GM12891 (cell line): Measurements from ENCODE around the gene RABL6.
A peak's percentile ranks its signal among the peaks of the same experiment; 100 is the strongest.
"Not testable (repeated sequence)": the region's sequence is repeated elsewhere in the genome, so short reads cannot be mapped to it uniquely, and the experiment has no call there.

Source experiments
- DNase-seq: peaks from one replicate; pipeline ENCODE4 v3.0.0; 2011; ENCODE audit warnings: low spot score; ENCODE audit not compliant: insufficient read length
- FAIRE-seq: peaks from 2 replicates; lab custom pipeline; 2011; peaks lifted over from hg19 to GRCh38; lab: Jason Lieb, UNC
- PAX5 ChIP-seq: IDR thresholded peaks from 2 replicates; pipeline ENCODE4 v1.6.1; 2011; ENCODE audit warnings: low read length, moderate library complexity, mild to moderate bottlenecking; ENCODE audit not compliant: insufficient read depth, severe bottlenecking
- POLR2A ChIP-seq: IDR thresholded peaks from 2 replicates; pipeline ENCODE4 v1.6.1; 2011; ENCODE audit warnings: low read depth, low read length, control low read depth
- POLR2AphosphoS5 ChIP-seq: IDR thresholded peaks from 2 replicates; pipeline ENCODE4 v1.6.1; 2011; ENCODE audit warnings: low read depth, low read length, control low read depth
- POU2F2 ChIP-seq: IDR thresholded peaks from 2 replicates; pipeline ENCODE4 v1.6.1; 2011; ENCODE audit warnings: low read depth, mild to moderate bottlenecking, control low read depth, low read length, moderate library complexity
- SPI1 ChIP-seq: IDR thresholded peaks from 2 replicates; pipeline ENCODE4 v1.6.1; 2011; ENCODE audit warnings: low read depth, low read length, control low read depth
- TAF1 ChIP-seq: IDR thresholded peaks from 2 replicates; pipeline ENCODE4 v1.6.1; 2011; ENCODE audit warnings: low read depth, low read length, control low read depth

RABL6 gene

DNA sequence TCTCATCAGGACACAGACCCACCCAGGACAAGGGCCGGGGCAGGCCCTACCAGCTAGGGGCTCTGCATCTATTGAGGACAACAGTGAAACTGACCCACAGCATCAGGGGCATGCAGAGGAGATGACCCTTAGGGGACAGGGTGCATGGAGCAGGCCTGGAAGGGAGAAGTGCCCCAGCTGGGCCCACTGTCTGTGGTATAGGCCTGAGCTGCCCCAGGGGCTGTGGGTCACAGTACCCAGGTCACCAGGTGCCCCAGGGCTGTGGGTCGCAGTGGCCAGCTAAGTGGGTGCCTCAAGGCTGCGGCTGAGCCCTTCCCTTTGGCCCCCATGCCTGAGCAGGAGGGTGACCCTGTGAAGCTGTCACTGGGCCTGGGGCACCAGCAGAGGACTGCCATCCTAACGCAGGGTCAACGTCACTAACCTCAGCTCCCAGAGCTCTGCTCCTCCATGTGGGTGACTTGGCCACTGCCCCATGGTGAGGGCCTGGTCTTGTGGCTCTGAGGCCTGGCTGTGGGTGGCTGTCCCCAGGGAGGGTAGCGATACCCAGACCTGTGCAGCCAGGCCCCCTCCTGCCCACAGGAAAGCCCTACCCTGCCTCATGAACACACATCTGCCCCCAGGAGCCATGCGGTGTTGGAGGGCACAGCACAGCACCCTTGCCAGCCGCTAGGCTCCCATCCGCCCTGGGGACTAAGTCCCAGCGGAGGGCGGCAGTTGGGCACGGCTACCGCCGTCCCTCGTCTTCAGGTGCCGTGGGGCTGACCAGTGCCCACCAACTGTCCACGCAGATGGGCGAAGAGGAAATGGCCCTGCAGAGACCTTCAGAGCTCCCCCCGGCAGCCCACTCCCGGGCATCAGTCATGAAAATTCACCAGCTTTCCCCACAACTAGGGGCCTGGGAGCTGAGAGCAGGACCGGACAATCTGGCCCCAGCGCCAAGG, 53.5 kb downstream of the RABL6 start:
- TF ChIP-seq POLR2A, result no peak
- peak; percentile 18; the same call in 1 of the 2 replicates for TF ChIP-seq POLR2AphosphoS5
- TF ChIP-seq PAX5, result no peak
- no peak for TF ChIP-seq SPI1
- TF ChIP-seq POU2F2, result 0 out of 2 replicates have a peak, but pooled peaks have one; percentile 26
- FAIRE-seq (no peak), DNase-seq (no peak)

- FAIRE-seq (no peak), DNase-seq (no peak)
- no peak for TF ChIP-seq POU2F2
- no peak for TF ChIP-seq PAX5
- TF ChIP-seq POLR2AphosphoS5, result no peak
- TF ChIP-seq TAF1, result no peak
- TF ChIP-seq SPI1, result no peak
- no peak for TF ChIP-seq POLR2A
These were observed 54.2 kb downstream of the RABL6 start for GRCh38 chr9:136861874-136862457.

- TF ChIP-seq POU2F2 (no peak), POLR2AphosphoS5 (no peak), POLR2A (no peak), TAF1 (no peak), SPI1 (no peak), PAX5 (no peak)
- FAIRE-seq (no peak), DNase-seq (no peak)
These were observed 55.3 kb downstream of the RABL6 start for GRCh38 chr9:136862849-136863622.

GRCh38 chr9:136863623-136864273, 56.0 kb downstream of the RABL6 start:
- DNase-seq, result no peak
- TF ChIP-seq POU2F2 (no peak), POLR2AphosphoS5 (no peak), POLR2A (no peak), TAF1 (no peak), PAX5 (no peak), SPI1 (no peak)
- no peak for FAIRE-seq

DNA sequence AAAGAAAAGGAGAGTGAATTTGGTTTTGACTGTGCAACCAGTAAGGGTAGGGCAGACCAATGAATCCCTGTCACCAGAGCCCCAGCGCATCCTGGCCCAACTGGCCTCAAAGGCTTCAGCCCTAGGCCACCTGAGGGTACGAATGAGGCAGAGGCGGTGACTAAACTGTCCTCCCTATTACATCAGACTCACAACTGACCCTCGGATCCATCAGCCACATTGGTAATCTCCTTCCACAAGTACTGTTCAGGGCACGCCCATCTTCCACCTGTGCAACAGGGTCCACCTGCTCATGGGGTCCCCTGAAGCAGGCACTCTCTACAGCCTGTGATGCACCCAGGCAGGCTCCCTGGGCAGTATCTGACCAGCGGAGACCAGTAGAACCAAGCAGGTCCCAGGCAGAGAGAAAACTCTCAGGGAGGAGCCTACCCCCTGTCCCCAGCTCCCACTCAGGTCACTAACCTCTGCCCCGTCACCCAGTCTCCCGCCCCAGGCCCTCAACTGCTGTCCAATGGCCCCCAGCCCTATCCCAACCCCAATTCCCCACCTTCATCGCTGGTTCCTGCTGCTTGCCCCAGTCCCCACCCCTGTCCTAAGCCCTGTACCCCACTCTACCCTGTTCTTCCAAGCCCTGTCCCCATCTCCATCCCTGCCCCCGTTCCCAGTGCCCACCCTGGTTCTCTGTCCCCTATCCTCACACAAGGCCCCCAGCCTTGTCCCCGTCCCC, 57.5 kb downstream of the RABL6 start:
- no peak for DNase-seq
- TF ChIP-seq POU2F2, result no peak
- TF ChIP-seq TAF1, result no peak
- no peak for FAIRE-seq

DNA sequence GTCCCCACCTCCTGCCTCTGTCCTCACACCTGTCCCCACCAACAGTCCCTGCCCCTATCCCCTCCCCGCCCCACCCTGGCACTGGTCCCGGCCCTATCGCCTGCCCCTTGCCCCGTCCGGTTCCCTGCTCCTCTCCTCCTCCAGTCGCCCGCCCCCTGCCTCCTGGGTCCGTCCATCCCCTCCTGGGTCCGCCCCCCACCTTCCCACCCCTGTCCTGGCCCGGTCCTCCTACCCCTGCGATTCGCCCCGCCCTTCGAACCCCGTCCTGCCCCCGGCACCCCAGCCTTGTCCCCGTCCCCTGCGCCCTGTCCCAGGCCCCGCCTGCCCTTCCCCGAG, 58.0 kb downstream of the RABL6 start:
- FAIRE-seq, result no peak
- TF ChIP-seq POLR2AphosphoS5, result no peak
- TF ChIP-seq PAX5, result no peak
- no peak for TF ChIP-seq POU2F2
- TF ChIP-seq SPI1, result no peak
- TF ChIP-seq POLR2A, result no peak
- TF ChIP-seq TAF1, result no peak
- DNase-seq, result peak; percentile 48

GRCh38 chr9:136866898-136867421, 59.2 kb downstream of the RABL6 start:
- FAIRE-seq, DNase-seq: not testable (repeated sequence)

DNA sequence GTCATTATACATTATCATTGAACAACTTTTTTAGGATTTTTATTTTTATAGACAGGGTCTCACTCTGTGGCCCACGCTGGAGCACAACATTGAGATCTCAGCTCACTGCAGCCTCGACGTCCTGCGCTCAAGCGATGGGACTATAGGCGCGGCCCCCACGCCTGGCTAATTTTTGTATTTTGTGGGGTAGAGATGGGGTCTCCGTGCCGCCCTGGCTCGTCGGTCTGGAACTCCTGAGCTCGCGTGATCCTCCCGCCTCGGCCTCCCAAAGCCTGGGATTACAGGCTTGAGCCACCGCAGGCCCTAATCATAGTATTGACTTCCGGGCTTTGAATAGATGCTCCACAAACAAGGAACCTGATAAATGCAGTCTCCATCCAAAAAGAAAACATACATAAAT, 59.7 kb downstream of the RABL6 start:
- TF ChIP-seq POU2F2 (no peak), TAF1 (no peak), POLR2AphosphoS5 (no peak), POLR2A (no peak), SPI1 (no peak), PAX5 (no peak)
- no peak for FAIRE-seq
- no peak for DNase-seq

DNA sequence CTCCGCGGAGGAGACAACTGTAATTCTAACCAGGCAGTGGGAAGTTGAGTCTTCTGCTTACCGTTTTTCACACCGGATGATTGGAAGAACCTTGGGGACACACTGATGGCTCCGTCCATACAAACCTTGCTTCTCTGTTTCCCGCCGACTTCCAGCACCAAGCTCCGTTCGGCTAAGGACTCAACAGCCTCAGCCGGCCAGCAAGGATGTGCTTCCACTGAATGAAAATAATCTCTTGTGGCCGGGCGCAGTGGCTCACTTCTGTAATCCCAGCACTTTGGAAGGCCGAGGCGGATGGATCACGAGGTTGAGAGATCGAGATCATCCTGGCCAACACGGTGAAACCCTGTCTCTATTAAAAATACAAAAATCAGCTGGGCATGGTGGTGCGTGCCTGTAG, 60.2 kb downstream of the RABL6 start:
- DNase-seq (no peak), FAIRE-seq (no peak)
- TF ChIP-seq POU2F2 (no peak), POLR2AphosphoS5 (no peak), SPI1 (no peak), PAX5 (no peak), TAF1 (no peak), POLR2A (no peak)
